ENCODE data around the gene SBF2. TPM values are rescaled to one million over a fixed set of nuclear protein-coding genes. Genes with fewer than 3 reads are reported as not detected.

Gene SBF2
- total RNA-seq, 1 experiment from 2014 or later = 30.2 TPM

DNA sequence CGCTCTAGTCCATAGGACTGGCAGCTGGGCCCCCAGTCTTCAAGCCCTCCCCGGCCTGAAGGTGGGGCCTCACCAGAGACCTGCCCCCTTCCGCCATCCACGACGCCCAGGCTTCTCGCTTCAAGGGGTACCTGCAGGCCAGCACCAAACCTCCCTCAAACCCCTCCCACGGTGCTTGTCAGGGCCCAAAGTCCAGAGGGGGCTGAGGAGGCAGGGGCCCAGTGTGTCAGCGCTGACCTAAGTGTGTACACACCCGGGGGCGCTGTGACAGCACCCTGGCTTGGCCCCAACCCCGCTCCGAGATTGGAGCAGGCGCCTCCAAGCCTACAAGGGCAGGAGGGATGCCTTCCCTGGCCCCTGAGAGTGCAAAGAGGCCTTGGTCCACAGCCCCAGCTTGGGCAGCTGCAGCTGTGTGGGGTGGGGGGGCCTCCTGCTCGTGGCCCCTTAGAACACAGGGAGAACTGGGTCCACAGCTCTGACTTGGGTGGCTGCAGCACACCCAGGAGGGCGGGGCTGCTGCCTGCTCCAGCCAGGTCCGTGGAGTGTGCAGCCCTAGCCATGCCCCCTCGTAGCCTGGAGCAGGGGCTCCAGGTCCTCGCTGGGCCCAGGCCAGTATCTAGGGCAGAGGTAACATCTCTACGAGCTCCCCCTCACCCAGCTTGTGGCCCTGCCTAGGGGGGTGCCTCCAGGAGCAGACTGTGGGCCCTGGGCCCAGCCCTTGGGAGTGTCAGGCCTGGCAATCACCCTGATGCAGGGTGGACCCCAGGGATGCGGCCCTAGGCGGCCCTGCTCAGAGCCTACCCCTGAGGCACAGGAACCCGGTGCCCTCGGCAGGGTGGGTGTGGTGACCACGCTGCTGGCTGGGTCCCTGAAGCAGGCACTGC, 4.9 kb downstream of the SBF2 start:
- Mint-ChIP-seq H3K27ac (peak overlapping the region in 2 of 3 experiments; percentile 72 to 83; a peak in 4 of 7 replicates), H3K4me1 (peaks cover 38 to 47% of the 10 kb centered on the region in 2 experiments), H3K4me3 (no peak overlapping the region), H3K36me3 (ENCODE audit: insufficient read depth in 1 of 3, low read depth in 3 of 3) (peaks cover 0 to 3% (median 1%) of the 10 kb centered on the region in 3 experiments; a peak in 3 of 7 replicates), H3K9me3 (no peaks in the 10 kb centered on the region; a peak in 1 of 5 replicates), H3K27me3 (ENCODE audit: low read depth) (no peaks in the 10 kb centered on the region)
- Histone ChIP-seq H3K56ac (ENCODE audit: insufficient read length, low read depth, low read length) (no peak overlapping the region), H3K79me2 (ENCODE audit: insufficient read depth, low read length) (peaks cover 7% of the 10 kb centered on the region; the same call in 1 of the 2 replicates), H4K20me1 (ENCODE audit: control insufficient read depth, insufficient read depth, insufficient read length) (no peaks in the 10 kb centered on the region), H3K4me2 (ENCODE audit: insufficient read depth, insufficient read length, low read length) (no peak overlapping the region), H3K79me1 (ENCODE audit: insufficient read depth, low read depth, low read length, poor library complexity, severe bottlenecking) (no peaks in the 10 kb centered on the region), H3K23me2 (ENCODE audit: insufficient read length, low read depth, low read length, poor library complexity, severe bottlenecking) (no peaks in the 10 kb centered on the region), H3K18ac (ENCODE audit: insufficient read length, low read depth, low read length) (no peak overlapping the region), H2AFZ (ENCODE audit: low read length) (no peak overlapping the region), H3K9me3 (ENCODE audit: control insufficient read depth, low read depth, low read length) (no peaks in the 10 kb centered on the region), H3K9ac (ENCODE audit: extremely low read depth, insufficient read length, low read length) (no peak overlapping the region), H3K27ac (ENCODE audit: insufficient read length, low read depth, low read length) (no peak overlapping the region), H4K8ac (replicated peaks; ENCODE audit: insufficient read length, low read depth, low read length) (no peak overlapping the region), H3K4me1 (ENCODE audit: insufficient read depth, low read length) (peaks cover 5% of the 10 kb centered on the region; the same call in 1 of the 2 replicates), H2AK5ac (ENCODE audit: insufficient read length, low read length) (no peak overlapping the region), H3K14ac (ENCODE audit: insufficient read depth, low read length) (no peak overlapping the region), H3K27me3 (ENCODE audit: insufficient read depth, low read length) (no peaks in the 10 kb centered on the region), H3K23ac (ENCODE audit: insufficient read length, low read depth, low read length) (no peak overlapping the region), H2BK20ac (ENCODE audit: low read depth, low read length, poor library complexity, severe bottlenecking) (no peak overlapping the region), H2BK5ac (ENCODE audit: insufficient read length, low read length) (no peak overlapping the region), H2BK15ac (ENCODE audit: low read depth, low read length) (no peak overlapping the region), H4K5ac (ENCODE audit: insufficient read length, low read depth, low read length) (no peak overlapping the region), H4K91ac (ENCODE audit: insufficient read length, low read depth, low read length) (no peak overlapping the region), H2BK12ac (ENCODE audit: insufficient read length, low read depth, low read length) (no peak overlapping the region), H3K4ac (ENCODE audit: low read depth, low read length) (no peak overlapping the region), H2BK120ac (ENCODE audit: low read depth, low read length, poor library complexity, severe bottlenecking) (no peak overlapping the region), H3T11ph (ENCODE audit: low read length) (no peak overlapping the region)
- no peak for DNase-seq
- TF ChIP-seq, protein P1, sequence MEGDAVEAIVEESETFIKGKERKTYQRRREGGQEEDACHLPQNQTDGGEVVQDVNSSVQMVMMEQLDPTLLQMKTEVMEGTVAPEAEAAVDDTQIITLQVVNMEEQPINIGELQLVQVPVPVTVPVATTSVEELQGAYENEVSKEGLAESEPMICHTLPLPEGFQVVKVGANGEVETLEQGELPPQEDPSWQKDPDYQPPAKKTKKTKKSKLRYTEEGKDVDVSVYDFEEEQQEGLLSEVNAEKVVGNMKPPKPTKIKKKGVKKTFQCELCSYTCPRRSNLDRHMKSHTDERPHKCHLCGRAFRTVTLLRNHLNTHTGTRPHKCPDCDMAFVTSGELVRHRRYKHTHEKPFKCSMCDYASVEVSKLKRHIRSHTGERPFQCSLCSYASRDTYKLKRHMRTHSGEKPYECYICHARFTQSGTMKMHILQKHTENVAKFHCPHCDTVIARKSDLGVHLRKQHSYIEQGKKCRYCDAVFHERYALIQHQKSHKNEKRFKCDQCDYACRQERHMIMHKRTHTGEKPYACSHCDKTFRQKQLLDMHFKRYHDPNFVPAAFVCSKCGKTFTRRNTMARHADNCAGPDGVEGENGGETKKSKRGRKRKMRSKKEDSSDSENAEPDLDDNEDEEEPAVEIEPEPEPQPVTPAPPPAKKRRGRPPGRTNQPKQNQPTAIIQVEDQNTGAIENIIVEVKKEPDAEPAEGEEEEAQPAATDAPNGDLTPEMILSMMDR (conservative IDR thresholded peaks at IDR 0.05) = no peak
- no CpG with 5 or more reads among the region's 24 CpGs for WGBS (ENCODE audit: extremely low coverage, insufficient read length, low lambda C conversion rate)

All from H9 (cell line).